NCI-H510A treated with DMSO at 0.1 percent for 48 hours (cell line): ENCODE results near the gene ZNF487.

Source experiments
- DNase-seq: peaks from one replicate; lab custom pipeline; 2025; lab: John Stamatoyannopoulos, UW

Gene ZNF487

DNA sequence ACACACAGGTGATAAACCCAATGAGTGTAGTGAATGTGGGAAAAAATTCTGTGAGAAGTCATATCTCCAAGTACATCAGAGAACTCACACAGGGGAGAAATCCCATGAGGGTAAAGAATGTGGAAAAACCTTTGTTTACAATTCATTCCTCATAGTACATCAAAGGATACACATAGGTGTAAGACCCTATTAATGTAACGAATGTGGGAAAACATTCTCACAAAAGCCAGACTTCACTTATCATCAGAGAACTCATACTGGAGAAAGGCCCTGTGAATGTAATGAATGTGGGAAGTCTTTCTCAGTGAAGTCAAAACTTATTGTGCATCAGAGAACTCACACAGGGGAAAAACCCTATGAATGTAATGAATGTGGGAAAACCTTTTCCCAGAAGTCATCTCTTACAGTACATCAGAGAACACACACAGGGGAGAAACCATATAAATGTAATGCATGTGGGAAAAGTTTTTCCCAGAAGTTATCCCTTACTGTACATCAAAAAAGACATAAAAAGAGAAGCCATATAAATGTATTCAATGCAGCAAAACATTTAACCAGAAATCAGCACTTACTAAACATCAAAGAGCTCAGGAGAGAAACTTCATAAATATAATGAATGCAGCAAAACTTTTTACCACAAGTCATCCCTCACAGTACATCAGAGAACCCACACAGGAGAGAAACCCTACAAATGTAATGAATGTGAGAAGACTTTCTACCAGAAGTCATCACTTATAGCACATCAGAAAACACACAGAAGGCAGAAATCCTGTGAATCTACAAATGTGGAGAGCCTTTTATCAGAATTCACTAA is 87.7 kb downstream of the ZNF487 start:
- DNase-seq = no peak
